Left renal cortex interstitium (tissue), 4 donors: ENCODE measurements around the gene NT5C3A. TPM values are rescaled to one million over a fixed set of nuclear protein-coding genes. Genes with fewer than 3 reads are reported as not detected.
A peak's percentile ranks its signal among the peaks of the same experiment; 100 is the strongest.
"Not testable (repeated sequence)": the region's sequence is repeated elsewhere in the genome, so short reads cannot be mapped to it uniquely, and the experiment has no call there.

Source experiments
- DNase-seq, 4 donors: peaks; one replicate each; pipeline ENCODE4 v3.0.0-alpha.2; 2013; ENCODE audit warnings: low read depth in 4 of 4, low spot score in 2 of 4, missing footprints in 1 of 4
- polyA plus RNA-seq, 4 donors: library from polyadenylated mRNA; unstranded; fragments of 120-200 nt; gene quantifications; one replicate each; pipeline ENCODE4 v1.2.1, GENCODE V29; 2013; ENCODE audit not compliant: insufficient read length in 4 of 4

NT5C3A gene
- polyA plus RNA-seq, 4 donors, result 31.6 to 45.3 (median 35.1) TPM

DNA sequence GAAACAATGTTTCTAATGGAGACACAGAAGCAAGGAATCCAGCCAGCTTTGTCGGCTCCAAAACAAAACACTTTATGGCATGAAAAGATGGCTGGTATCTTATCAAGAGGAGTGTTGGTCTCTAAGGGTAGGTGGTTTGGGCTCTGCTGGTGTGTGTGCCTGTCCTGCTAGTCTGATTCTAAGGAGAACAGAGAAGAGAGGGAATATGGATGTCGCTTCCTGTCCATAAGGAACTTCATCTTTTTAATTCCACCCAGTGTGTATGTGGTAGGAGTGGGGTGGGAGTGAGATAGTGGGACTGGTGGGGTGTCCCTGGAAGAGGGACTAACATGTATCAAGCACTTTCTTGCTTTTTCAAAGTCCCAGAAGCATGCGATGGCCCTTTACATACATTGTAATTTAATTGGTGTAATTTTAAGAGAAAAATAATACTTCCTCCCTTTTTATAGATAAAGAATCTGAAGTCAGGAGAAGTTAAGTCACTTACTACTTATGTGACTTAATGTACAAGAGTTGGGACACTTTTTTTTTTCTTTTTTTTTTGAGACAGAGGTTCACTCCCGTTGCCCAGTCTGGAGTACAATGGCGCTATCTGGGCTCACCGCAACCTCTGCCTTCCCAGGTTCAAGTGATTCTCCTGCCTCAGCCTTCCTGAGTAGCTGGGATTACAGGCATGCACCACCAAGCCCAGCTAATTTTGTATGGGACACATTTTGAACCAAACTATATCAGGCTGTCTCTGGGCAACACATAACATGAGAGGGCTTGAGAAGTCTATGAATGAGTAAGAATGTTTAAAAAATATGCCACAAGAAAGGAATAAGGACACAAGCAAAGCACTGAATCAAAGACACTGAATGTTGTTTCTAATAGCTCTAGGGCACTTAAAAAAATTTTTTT, 18.8 kb downstream of the NT5C3A start:
- no peak for DNase-seq

- no peak for DNase-seq
These were observed 20.7 kb downstream of the NT5C3A start for GRCh38 chr7:33041631-33042428.

GRCh38 chr7:33040803-33041516, 21.6 kb downstream of the NT5C3A start:
- DNase-seq, result no peak

GRCh38 chr7:33039903-33040292, 22.7 kb downstream of the NT5C3A start:
- DNase-seq, result no peak

GRCh38 chr7:33039257-33039902, 23.2 kb downstream of the NT5C3A start:
- DNase-seq, result no peak

GRCh38 chr7:33038639-33039038, 23.9 kb downstream of the NT5C3A start:
- DNase-seq, result no peak

DNA sequence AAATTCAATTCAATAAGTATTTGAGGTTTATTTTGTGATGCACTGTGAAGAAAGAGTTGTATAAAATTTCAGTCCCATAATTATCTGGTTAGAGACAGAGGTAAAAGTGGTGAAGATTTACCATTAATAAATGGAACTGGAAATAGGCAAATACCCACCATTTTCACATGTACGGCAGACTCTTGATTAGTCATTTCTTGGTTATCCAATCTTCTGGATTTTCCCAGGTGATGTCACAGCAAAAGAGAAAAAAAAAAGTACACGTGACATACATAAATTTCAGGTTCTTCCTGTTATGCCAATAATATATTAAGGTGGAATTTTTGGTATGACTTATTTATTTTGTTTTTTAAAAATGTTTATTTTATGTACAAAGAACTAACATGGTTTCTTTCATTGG, 26.8 kb downstream of the NT5C3A start:
- DNase-seq, result no peak

GRCh38 chr7:33024189-33024757, 38.3 kb downstream of the NT5C3A start:
- no peak for DNase-seq

DNA sequence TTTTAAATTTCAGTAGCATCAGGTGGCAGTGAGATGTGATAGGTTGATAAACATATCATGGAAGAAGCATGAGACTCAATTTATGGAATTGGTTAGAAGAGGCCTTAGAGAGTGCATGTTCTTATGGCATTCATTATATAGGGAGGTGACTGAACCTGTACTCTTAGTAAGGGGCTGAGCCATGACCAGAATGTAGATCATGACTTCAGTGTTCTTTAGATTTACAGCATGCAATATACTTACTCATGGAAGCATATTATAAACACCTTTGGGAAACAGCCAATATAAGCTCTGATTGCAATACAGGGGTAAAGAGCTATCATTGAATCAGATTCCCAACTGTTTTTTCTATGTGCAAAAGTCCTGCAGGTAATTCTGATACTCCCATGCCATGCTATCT, 50.2 kb downstream of the NT5C3A start:
- no peak for DNase-seq

DNA sequence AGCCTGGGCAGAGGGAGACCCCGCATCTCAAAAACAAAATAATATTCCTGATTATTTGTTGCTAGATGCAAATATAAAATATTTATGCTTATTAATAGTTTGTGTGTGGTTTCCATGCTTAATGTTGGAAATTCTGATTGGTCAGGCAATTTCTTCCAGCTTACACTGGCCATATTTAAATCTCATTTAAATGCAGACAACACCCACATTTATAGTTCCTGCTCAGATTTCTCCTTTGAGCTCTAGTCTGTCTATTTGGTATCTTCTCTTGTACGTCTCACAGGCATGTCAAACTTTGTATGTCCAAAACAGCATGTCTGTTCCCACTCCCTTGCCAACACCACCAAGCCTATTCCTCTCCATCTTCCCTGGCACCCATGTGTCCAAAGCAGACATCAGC, 52.8 kb downstream of the NT5C3A start:
- no peak for DNase-seq

GRCh38 chr7:33005690-33006089, 56.9 kb downstream of the NT5C3A start:
- not testable (repeated sequence) for DNase-seq

DNA sequence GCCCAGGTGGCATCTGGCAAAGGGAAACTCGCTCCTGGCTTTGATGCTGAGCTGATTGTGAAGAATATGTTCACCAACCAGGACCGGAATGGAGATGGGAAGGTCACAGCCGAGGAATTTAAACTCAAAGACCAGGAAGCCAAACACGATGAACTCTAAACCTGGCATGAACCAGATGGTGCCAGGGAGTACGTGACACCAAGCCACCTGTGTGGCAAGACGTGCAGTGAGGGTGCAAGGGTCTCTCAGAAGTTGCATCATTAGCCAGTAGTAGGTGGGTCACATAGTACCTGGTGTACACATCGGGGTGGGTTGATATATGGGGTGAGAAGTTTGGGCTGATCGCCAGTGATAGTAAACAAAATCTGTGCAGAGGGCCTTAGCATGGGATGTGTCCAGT, 57.4 kb downstream of the NT5C3A start:
- DNase-seq, result not testable (repeated sequence)

- not testable (repeated sequence) for DNase-seq
These were observed 58.4 kb downstream of the NT5C3A start for GRCh38 chr7:33004104-33004616.

DNA sequence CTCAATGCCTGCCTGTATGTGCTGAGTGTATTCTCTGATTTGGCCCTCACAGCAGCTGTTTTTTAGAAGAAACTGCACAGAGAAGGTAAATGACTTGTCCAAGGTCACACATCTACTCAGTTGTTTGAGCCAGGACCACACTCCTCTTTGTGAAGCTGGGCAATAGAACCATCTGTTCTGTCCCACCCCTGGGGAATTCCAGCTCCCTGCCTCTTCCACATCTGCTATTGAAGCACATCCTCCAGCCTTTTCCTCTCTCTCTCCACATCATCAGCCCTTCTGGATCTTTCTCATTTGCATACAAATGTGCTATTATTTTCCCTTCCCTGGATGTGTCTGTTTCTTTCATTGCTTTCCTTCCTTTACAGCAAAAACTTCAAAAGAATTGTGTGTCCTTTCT, 59.5 kb downstream of the NT5C3A start:
- DNase-seq, result not testable (repeated sequence)

- DNase-seq, result not testable (repeated sequence)
These were observed 63.2 kb downstream of the NT5C3A start for GRCh38 chr7:32999380-32999779.

DNA sequence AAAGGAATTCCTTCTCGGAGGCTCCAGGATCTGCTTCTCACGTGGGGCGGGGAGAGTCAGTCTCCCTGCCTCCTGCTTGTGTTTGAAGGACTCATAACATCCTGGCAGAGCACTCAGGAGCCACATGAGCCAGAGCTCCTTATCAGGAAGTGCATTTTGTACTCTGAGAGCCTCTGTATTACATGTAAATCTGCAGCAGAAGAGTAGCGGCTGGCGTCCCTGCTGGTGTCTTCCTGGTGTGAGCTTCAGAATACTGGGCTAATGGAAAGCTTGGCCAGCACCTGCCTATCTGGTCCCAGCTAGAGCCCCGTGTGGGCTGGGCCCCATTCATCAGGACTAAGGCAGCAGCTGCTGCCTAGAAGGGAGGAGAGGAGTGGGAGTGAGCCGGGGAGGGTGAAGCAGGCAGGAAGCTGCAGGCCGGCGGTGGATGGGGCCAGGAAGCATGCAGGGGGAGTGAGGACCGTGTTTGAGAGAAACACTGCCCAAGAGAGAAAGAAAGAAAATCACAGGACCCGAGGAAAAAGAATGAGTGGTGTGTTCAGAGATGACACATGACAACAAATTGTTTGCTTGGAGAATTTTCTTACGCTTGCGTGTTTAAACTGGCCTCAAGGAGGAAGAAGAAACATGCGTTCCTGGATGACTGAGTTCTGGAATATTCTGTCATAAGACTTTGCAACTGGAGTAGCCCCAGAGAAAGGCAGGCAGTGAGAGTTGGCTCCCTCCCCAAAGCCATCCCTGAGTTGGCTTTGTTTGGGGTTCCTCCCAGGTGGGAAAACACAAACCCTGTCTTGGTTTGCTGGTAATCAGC, 64.0 kb downstream of the NT5C3A start:
- DNase-seq, result peak in 1 of 4 donors; percentile 34

- DNase-seq, result not testable (repeated sequence)
These were observed 64.6 kb downstream of the NT5C3A start for GRCh38 chr7:32997956-32998355.

GRCh38 chr7:32992750-32993149, 69.8 kb downstream of the NT5C3A start:
- not testable (repeated sequence) for DNase-seq
